ENCODE results near the gene SLC36A1. TPM values are rescaled to one million over a fixed set of nuclear protein-coding genes. Genes with fewer than 3 reads are reported as not detected.
A peak's percentile ranks its signal among the peaks of the same experiment; 100 is the strongest.

SLC36A1 gene
- total RNA-seq: 10 to 100 TPM in 5 of 6 donors, 1 to 10 TPM in 1; 9.5 to 49.2 (median 12.9) TPM

GRCh38 chr5:151447174-151448037 is at the start of gene SLC36A1:
TSS of gene SLC36A1 (plus strand) at chr5:151447603. CDS start at chr5:151458793, 11,190 bp downstream.
- WGBS, 2 donors: 0 to 6% methylated on average over 4 to 26 of the region's 46 CpGs
- Histone ChIP-seq H3K27ac (peak within 1 kb of the TSS; percentile 54 to 87 (median 72)), H3K9me3 (no peaks in the 10 kb centered on the region), H3K4me3 (peak within 1 kb of the TSS; percentile 66 to 82 (median 75)), H3K4me1 (peaks cover 7 to 26% (median 8%) of the 10 kb centered on the region in 4 donors), H3K27me3 (no peaks in the 10 kb centered on the region), H3K36me3 (no peaks in the 10 kb centered on the region)
- peak; percentile 98 to 100 for ATAC-seq (ENCODE audit: low FRiP score in 2 of 2)
- TF ChIP-seq POLR2A (IDR thresholded peaks at IDR 0.05) (peak in 2 of 4 donors; percentile 40 to 73), EP300 (IDR thresholded peaks at IDR 0.05) (no peak), POLR2AphosphoS5 (IDR thresholded peaks at IDR 0.05) (peak; percentile 76 to 81), CTCF (IDR thresholded peaks at IDR 0.05) (peak; percentile 93 to 98 (median 98))
- DNase-seq: peak; percentile 97

- ATAC-seq (ENCODE audit: low FRiP score in 2 of 2): no peak
- H3K4me3 ChIP-seq: no peak overlapping the region
- H3K36me3 ChIP-seq: no peaks in the 10 kb centered on the region
- H3K27ac ChIP-seq: no peak overlapping the region
- no peak for TF ChIP-seq CTCF (IDR thresholded peaks at IDR 0.05)
- TF ChIP-seq POLR2AphosphoS5 (IDR thresholded peaks at IDR 0.05): no peak
- no peak for TF ChIP-seq EP300 (IDR thresholded peaks at IDR 0.05)
- TF ChIP-seq POLR2A (IDR thresholded peaks at IDR 0.05): no peak
- no peak for DNase-seq
- peaks cover 0 to 3% (median 0%) of the 10 kb centered on the region in 4 donors for H3K9me3 ChIP-seq
- H3K4me1 ChIP-seq: no peaks in the 10 kb centered on the region
- no peaks in the 10 kb centered on the region for H3K27me3 ChIP-seq
- WGBS, 2 donors: 60 to 75% methylated on average over 4 of the region's 4 CpGs
Observed at GRCh38 chr5:151405334-151406160, 41.9 kb upstream of the SLC36A1 start.

DNA sequence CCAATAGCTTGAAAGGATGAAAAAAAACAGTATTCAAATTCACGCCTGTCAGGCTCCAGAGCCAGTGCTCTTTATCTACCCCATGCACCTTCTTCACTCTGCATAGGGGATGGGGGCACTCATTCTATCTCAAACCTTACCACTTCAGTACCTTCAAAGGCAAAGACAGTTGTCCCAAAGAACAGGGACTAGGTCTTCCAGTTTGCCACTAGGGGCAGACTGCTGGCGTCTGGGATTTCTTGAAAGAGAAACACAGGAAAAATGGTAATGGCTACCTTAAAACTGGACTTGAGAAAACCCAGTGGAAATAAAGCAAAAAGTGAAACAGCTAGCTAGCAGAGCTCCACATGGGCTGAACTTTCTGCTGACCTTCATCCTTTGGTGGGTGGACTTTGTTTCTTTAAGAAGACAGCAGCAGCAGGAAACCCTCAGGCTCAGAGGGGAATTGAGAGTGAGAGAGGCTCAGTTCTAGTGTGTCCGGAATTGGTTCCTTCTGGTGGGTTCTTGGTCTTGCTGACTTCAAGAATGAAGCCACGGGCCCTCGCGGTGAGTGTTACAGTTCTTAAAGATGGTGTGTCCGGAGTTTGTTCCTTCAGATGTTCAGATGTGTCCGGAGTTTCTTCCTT is 41.0 kb upstream of the SLC36A1 start:
- no peak for TF ChIP-seq POLR2A (IDR thresholded peaks at IDR 0.05)
- peak in 2 of 6 experiments; percentile 8 to 16 for TF ChIP-seq CTCF (IDR thresholded peaks at IDR 0.05)
- no peaks in the 10 kb centered on the region for H3K36me3 ChIP-seq
- H3K9me3 ChIP-seq: no peaks in the 10 kb centered on the region
- no peak for ATAC-seq (ENCODE audit: low FRiP score in 2 of 2)
- 69 to 76% methylated on average over 8 of the region's 8 CpGs for WGBS, 2 donors
- no peaks in the 10 kb centered on the region for H3K4me1 ChIP-seq
- no peaks in the 10 kb centered on the region for H3K27me3 ChIP-seq
- no peak overlapping the region for H3K4me3 ChIP-seq
- DNase-seq: no peak
- no peak overlapping the region for H3K27ac ChIP-seq

DNA sequence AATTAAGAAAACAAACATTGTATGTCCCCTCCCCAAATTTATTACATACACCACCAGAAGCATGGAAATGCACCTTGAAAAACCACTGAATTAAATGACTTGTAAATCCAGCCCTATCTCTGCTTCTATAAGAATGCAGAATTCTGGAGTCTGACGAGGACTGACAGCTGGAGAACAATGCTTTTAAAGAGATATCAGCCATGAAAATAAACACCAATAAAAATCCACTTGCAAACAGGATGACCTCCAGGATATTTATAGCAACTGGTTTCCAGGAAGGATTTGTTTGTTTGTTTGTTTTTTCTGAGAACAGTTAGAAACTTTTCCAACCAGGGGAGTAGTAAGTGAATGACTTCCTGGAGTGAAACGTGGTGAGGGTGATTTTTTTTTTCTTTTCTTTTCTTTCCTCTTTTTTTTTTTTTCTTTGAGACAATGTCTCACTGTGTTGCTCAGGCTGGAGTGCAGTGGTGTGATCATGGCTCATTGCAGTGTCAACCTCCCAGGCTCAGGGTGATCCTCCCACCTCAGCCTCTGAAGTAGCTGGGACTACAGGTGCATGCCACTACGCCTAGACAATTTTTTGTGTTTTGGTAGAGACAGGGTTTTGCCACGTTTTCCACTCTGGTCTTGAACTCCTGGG is 38.7 kb upstream of the SLC36A1 start:
- Histone ChIP-seq H3K4me1 (no peaks in the 10 kb centered on the region), H3K27me3 (no peaks in the 10 kb centered on the region), H3K36me3 (no peaks in the 10 kb centered on the region), H3K27ac (no peak overlapping the region), H3K4me3 (no peak overlapping the region), H3K9me3 (no peaks in the 10 kb centered on the region)
- WGBS, 2 donors: 37 to 48% methylated on average over 4 of the region's 4 CpGs
- DNase-seq (no peak), ATAC-seq (ENCODE audit: low FRiP score in 2 of 2) (no peak)
- peak in 1 of 4 donors; percentile 8 for TF ChIP-seq EP300 (IDR thresholded peaks at IDR 0.05)
- TF ChIP-seq POLR2AphosphoS5 (IDR thresholded peaks at IDR 0.05): no peak
